Measurements from ENCODE around the gene UBQLN1.

The UBQLN1 gene

GRCh38 chr9:83628540-83628939 lies 79.2 kb downstream of the UBQLN1 start:
- peaks cover 10% of the 10 kb centered on the region for H3K36me3 Mint-ChIP-seq (ENCODE audit: low read depth)
- peaks cover 23% of the 10 kb centered on the region for H3K4me1 Mint-ChIP-seq
- peaks cover 3% of the 10 kb centered on the region for H3K27me3 Mint-ChIP-seq (ENCODE audit: low read depth)
- TF ChIP-seq CTCF (IDR thresholded peaks at IDR 0.05; ENCODE audit: unreplicated experiment in 3 of 3), result no peak
- no peak overlapping the region for H3K27ac Mint-ChIP-seq
- no peaks in the 10 kb centered on the region for H3K9me3 Mint-ChIP-seq
- no peak overlapping the region for H3K4me3 Mint-ChIP-seq

- Mint-ChIP-seq H3K27ac (no peak overlapping the region), H3K27me3 (ENCODE audit: low read depth) (peaks cover 10% of the 10 kb centered on the region), H3K36me3 (ENCODE audit: low read depth) (peaks cover 6% of the 10 kb centered on the region), H3K4me1 (peaks cover 26% of the 10 kb centered on the region), H3K9me3 (no peaks in the 10 kb centered on the region), H3K4me3 (peak overlapping the region; percentile 6 to 37 (median 9))
- TF ChIP-seq CTCF (IDR thresholded peaks at IDR 0.05; ENCODE audit: unreplicated experiment in 3 of 3), result no peak
Measured at GRCh38 chr9:83625178-83625577, 82.6 kb downstream of the UBQLN1 start.

GRCh38 chr9:83623679-83624076 lies 84.1 kb downstream of the UBQLN1 start:
- no peaks in the 10 kb centered on the region for H3K9me3 Mint-ChIP-seq
- H3K27ac Mint-ChIP-seq, result peak overlapping the region; percentile 57 to 96 (median 71)
- H3K4me1 Mint-ChIP-seq, result peaks cover 21% of the 10 kb centered on the region
- TF ChIP-seq CTCF (IDR thresholded peaks at IDR 0.05; ENCODE audit: unreplicated experiment in 3 of 3), result no peak
- peaks cover 6% of the 10 kb centered on the region for H3K36me3 Mint-ChIP-seq (ENCODE audit: low read depth)
- H3K4me3 Mint-ChIP-seq, result peak overlapping the region; percentile 89 to 96 (median 96)
- H3K27me3 Mint-ChIP-seq (ENCODE audit: low read depth), result peaks cover 15% of the 10 kb centered on the region

GRCh38 chr9:83622939-83623678 lies 84.6 kb downstream of the UBQLN1 start, which contains the start of gene IDNK:
TSS of gene IDNK (plus strand) at chr9:83623143. CDS start at chr9:83623172, 29 bp downstream.
- Mint-ChIP-seq H3K4me1 (peaks cover 21% of the 10 kb centered on the region), H3K27ac (peak within 1 kb of the TSS; percentile 95 to 96 (median 96)), H3K9me3 (no peaks in the 10 kb centered on the region), H3K4me3 (peak within 1 kb of the TSS; percentile 89 to 96 (median 96)), H3K36me3 (ENCODE audit: low read depth) (peaks cover 6% of the 10 kb centered on the region), H3K27me3 (ENCODE audit: low read depth) (peaks cover 15% of the 10 kb centered on the region)
- TF ChIP-seq CTCF (IDR thresholded peaks at IDR 0.05; ENCODE audit: unreplicated experiment in 3 of 3), result no peak

GRCh38 chr9:83622433-83622938 lies 85.3 kb downstream of the UBQLN1 start:
- Mint-ChIP-seq H3K27me3 (ENCODE audit: low read depth) (peaks cover 15% of the 10 kb centered on the region), H3K4me3 (peak overlapping the region; percentile 89 to 96 (median 96)), H3K9me3 (no peaks in the 10 kb centered on the region), H3K4me1 (peaks cover 21% of the 10 kb centered on the region), H3K36me3 (ENCODE audit: low read depth) (peaks cover 6% of the 10 kb centered on the region), H3K27ac (peak overlapping the region; percentile 95 to 96 (median 96))
- no peak for TF ChIP-seq CTCF (IDR thresholded peaks at IDR 0.05; ENCODE audit: unreplicated experiment in 3 of 3)
